Mucosa of rectum (tissue), 2 donors: ENCODE data around the gene UBE2K.
"Not testable (repeated sequence)": the region's sequence is repeated elsewhere in the genome, so short reads cannot be mapped to it uniquely, and the experiment has no call there.

ENCODE experiments used
- H3K27ac ChIP-seq, 2 donors: one replicate each; pipeline ENCODE4 v1.7.0; 2013; ENCODE audit warnings: inconsistent platforms in 2 of 2, low read depth in 2 of 2, low read length in 2 of 2
- H3K27me3 ChIP-seq, 2 donors: one replicate each; pipeline ENCODE4 v1.7.0; 2013; ENCODE audit warnings: low read length in 2 of 2; ENCODE audit not compliant: control insufficient read depth in 2 of 2, insufficient read depth in 2 of 2
- H3K36me3 ChIP-seq, 2 donors: one replicate each; pipeline ENCODE4 v1.7.0; 2013; ENCODE audit warnings: low read length in 2 of 2; ENCODE audit not compliant: control insufficient read depth in 2 of 2, insufficient read depth in 2 of 2
- H3K4me1 ChIP-seq, 2 donors: one replicate each; pipeline ENCODE4 v1.7.0; 2013; ENCODE audit warnings: low read length in 2 of 2, mild to moderate bottlenecking in 1 of 2; ENCODE audit not compliant: control insufficient read depth in 2 of 2, insufficient read depth in 2 of 2
- H3K4me3 ChIP-seq, 2 donors: one replicate each; pipeline ENCODE4 v1.7.0; 2013; ENCODE audit warnings: low read length in 2 of 2
- H3K9ac ChIP-seq, 2 donors: one replicate each; pipeline ENCODE4 v1.7.0; 2013; ENCODE audit warnings: low read length in 2 of 2, low read depth in 1 of 2, mild to moderate bottlenecking in 1 of 2
- H3K9me3 ChIP-seq, 2 donors: one replicate each; pipeline ENCODE4 v1.7.0; 2013; ENCODE audit warnings: low read length in 2 of 2; ENCODE audit not compliant: control insufficient read depth in 2 of 2
- donor health status: healthy.
- donor health status: Normal muscosa, but diverticular disease.

Gene UBE2K

DNA sequence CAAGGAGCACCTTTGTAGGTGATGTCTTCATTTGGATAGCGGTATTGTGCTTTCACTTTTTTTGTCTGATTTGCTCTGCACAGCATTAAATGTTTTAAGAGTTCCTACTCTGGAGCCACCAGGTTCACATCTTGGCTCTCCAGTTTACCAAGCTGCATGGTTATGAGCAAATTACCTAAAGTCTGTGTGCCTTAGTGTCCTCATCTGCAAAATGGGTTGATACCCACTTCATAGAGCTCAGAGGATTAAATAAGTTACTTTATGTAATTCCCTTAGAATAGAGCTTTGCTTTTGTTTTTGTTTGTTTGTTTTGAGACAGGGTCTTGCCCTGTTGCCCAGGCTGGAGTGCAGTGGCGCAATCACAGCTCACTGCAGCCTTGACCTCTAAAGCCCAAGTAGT is 58.2 kb downstream of the UBE2K start:
- H3K27me3 ChIP-seq = no peaks in the 10 kb centered on the region
- H3K9me3 ChIP-seq = no peaks in the 10 kb centered on the region
- H3K4me1 ChIP-seq = no peaks in the 10 kb centered on the region
- no peak overlapping the region for H3K27ac ChIP-seq
- no peak overlapping the region for H3K9ac ChIP-seq
- peaks cover 23 to 27% of the 10 kb centered on the region in 2 donors for H3K36me3 ChIP-seq
- no peak overlapping the region for H3K4me3 ChIP-seq

GRCh38 chr4:39758176-39758575 is 60.2 kb downstream of the UBE2K start:
- Histone ChIP-seq H3K27ac (no peak overlapping the region), H3K36me3 (peaks cover 28 to 33% of the 10 kb centered on the region in 2 donors)

GRCh38 chr4:39759569-39759968 is 61.6 kb downstream of the UBE2K start:
- no peaks in the 10 kb centered on the region for H3K9me3 ChIP-seq
- H3K9ac ChIP-seq = no peak overlapping the region
- H3K36me3 ChIP-seq = peaks cover 28 to 43% of the 10 kb centered on the region in 2 donors
- no peaks in the 10 kb centered on the region for H3K27me3 ChIP-seq
- no peaks in the 10 kb centered on the region for H3K4me1 ChIP-seq
- no peak overlapping the region for H3K4me3 ChIP-seq
- no peak overlapping the region for H3K27ac ChIP-seq

More at GRCh38 chr4:39758176-39758575, 60.2 kb downstream of the UBE2K start:
- Histone ChIP-seq H3K4me3 (no peak overlapping the region), H3K4me1 (no peaks in the 10 kb centered on the region), H3K9me3 (no peaks in the 10 kb centered on the region), H3K27me3 (no peaks in the 10 kb centered on the region), H3K9ac (no peak overlapping the region)

GRCh38 chr4:39761005-39761667 is 63.2 kb downstream of the UBE2K start:
- Histone ChIP-seq H3K36me3 (peaks cover 18 to 51% of the 10 kb centered on the region in 2 donors), H3K9ac (no peak overlapping the region)

GRCh38 chr4:39763714-39764572 is 66.0 kb downstream of the UBE2K start:
- H3K9me3 ChIP-seq = no peaks in the 10 kb centered on the region
- H3K4me1 ChIP-seq = no peaks in the 10 kb centered on the region
- H3K27ac ChIP-seq = no peak overlapping the region
- no peaks in the 10 kb centered on the region for H3K27me3 ChIP-seq
- H3K9ac ChIP-seq = no peak overlapping the region
- peaks cover 10 to 37% of the 10 kb centered on the region in 2 donors for H3K36me3 ChIP-seq
- no peak overlapping the region for H3K4me3 ChIP-seq

More at GRCh38 chr4:39761005-39761667, 63.2 kb downstream of the UBE2K start:
- Histone ChIP-seq H3K4me1 (no peaks in the 10 kb centered on the region), H3K4me3 (no peak overlapping the region), H3K9me3 (no peaks in the 10 kb centered on the region), H3K27ac (no peak overlapping the region), H3K27me3 (no peaks in the 10 kb centered on the region)

DNA sequence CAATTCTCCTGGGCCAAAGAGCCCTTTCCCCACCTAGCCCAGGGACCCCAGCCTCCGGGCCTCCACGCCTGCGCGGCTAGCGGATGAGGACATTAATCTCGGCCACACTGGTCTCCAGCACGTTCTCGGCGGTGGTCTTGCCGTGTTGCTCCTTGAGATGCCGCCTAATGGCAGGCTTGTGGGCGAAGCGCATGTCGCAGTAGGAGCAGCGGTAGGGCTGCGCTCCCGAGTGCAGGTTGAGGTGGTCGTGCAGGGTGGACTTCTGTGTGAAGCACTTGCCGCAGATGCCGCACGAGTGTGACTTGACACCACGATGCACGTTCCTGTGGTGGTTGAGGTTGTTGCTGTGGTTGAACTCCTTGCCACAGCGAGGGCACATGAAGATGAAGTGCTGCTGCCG is 72.1 kb downstream of the UBE2K start:
- Histone ChIP-seq H3K4me3 (no peak overlapping the region), H3K4me1 (no peaks in the 10 kb centered on the region), H3K27me3 (no peaks in the 10 kb centered on the region), H3K27ac (no peak overlapping the region), H3K36me3 (peaks cover 13 to 25% of the 10 kb centered on the region in 2 donors), H3K9ac (no peak overlapping the region), H3K9me3 (no peaks in the 10 kb centered on the region)

DNA sequence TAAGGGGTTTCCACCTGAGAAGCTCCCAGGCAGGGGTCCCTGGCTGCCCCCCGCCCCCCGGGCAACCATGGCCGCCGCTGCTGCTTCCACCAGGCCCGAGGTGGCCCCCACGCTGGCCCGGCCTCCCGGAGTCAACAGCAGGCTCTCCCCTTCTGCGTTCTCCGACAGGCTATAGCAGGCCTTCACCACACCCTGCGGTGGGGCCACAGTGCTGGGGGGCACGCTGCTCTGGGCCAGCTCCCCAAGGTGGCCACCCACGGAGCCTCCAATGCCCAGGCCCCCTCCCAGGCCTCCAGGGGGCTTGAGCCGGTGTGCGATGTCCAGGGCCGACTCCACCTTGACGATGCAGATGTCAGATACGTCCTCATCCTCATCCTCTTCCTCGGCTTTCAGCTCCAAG is 72.5 kb downstream of the UBE2K start:
- H3K4me1 ChIP-seq = no peaks in the 10 kb centered on the region
- peaks cover 18 to 26% of the 10 kb centered on the region in 2 donors for H3K36me3 ChIP-seq
- no peak overlapping the region for H3K9ac ChIP-seq
- H3K9me3 ChIP-seq = no peaks in the 10 kb centered on the region
- no peak overlapping the region for H3K4me3 ChIP-seq
- no peak overlapping the region for H3K27ac ChIP-seq
- no peaks in the 10 kb centered on the region for H3K27me3 ChIP-seq

DNA sequence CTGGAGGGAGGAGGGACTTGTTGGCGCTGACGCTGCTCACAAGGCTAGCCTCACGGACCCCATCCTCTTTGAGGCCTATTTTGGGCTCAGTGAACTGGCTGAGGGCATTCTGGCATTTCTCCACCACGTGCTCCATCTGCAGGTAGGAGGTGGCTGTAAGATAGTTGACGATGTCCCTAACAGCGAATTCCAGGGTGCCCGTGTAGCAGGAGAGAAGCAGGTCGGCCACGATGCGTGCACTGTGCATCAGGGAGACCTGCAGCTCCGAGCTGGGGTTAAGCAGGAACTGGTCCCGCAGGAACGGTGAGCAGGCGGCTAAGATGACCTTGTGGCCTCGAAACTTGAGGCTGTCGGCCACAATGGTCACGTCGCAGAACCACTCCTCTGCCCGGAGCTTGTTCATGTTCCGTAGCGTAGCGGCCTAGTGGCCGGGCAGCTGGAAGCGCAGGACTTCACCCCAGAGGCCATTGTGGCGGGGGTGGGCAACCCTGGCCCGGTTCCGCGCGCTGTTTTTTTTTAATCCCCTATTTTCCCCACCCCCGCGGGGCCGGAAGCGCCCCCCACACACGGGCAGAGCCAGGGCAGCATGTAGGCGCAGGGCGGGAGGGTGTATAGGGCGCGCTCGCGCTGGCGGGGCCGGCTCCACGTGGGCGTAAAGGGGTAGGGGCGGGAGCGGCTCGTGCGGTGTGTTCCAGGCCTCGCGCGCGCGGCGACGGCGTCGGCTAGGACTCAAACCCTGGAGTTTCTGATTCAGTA is 73.2 kb downstream of the UBE2K start:
- H3K4me1 ChIP-seq = peaks cover 0 to 3% of the 10 kb centered on the region in 2 donors
- H3K9ac ChIP-seq = no peak overlapping the region
- H3K9me3 ChIP-seq = no peaks in the 10 kb centered on the region
- no peak overlapping the region for H3K27ac ChIP-seq
- H3K36me3 ChIP-seq = peaks cover 23 to 27% of the 10 kb centered on the region in 2 donors
- no peak overlapping the region for H3K4me3 ChIP-seq
- H3K27me3 ChIP-seq = no peaks in the 10 kb centered on the region

DNA sequence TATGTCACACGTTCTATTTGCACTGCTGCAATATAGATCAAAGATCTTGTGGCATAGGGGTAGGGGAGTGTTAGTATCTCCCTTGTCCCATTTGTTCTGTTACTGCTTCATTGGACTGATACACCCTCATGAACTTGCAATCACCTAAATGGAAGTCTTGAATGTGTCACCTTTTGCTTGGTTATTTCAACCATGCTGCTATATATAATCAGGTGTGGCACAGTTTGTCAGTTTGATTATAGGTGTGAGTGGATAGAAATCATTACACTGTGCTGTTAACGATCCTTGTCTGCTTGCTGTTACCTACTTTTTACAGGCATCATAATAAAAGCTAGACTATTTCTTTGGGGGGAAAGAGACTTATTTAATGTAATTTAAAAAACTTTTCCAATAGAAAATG is 84.1 kb downstream of the UBE2K start:
- peak overlapping the region in 1 of 2 donors; percentile 4 for H3K9ac ChIP-seq
- peaks cover 7 to 16% of the 10 kb centered on the region in 2 donors for H3K36me3 ChIP-seq
- H3K9me3 ChIP-seq, H3K4me1 ChIP-seq, H3K27me3 ChIP-seq: not testable (repeated sequence)
- H3K4me3 ChIP-seq = peak overlapping the region in 1 of 2 donors; percentile 23
- peak overlapping the region in 1 of 2 donors; percentile 56 for H3K27ac ChIP-seq

DNA sequence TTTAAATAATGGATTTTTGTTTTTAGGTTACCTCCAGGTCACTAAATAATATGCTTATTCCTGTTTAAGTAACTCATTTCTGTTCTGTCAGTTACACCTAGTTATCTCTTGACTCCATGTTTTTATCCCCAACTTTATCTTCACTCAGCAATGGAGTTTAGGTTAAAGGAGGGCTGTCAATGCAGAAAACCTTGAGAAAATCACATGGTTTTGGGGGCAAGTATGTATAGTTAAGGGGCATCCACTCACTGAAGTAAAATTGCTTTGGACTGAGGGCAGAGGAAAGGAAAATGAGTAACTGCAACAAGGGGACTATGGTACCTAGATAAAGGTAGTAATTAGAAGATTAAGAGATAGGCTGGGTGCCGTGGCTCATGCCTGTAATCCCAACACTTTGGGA is 87.1 kb downstream of the UBE2K start:
- no peaks in the 10 kb centered on the region for H3K27me3 ChIP-seq
- H3K4me3 ChIP-seq = no peak overlapping the region
- no peaks in the 10 kb centered on the region for H3K36me3 ChIP-seq
- peaks cover 2 to 9% of the 10 kb centered on the region in 2 donors for H3K4me1 ChIP-seq
- no peaks in the 10 kb centered on the region for H3K9me3 ChIP-seq
- H3K9ac ChIP-seq = no peak overlapping the region
- H3K27ac ChIP-seq = no peak overlapping the region
